H1 (cell line): ENCODE data around the gene KCNA1. TPM values are rescaled to one million over a fixed set of nuclear protein-coding genes. Genes with fewer than 3 reads are reported as not detected.
A peak's percentile ranks its signal among the peaks of the same experiment; 100 is the strongest.

ENCODE experiments used
- CTCF ChIA-PET: fragments of 300-600 bp; sonication (Branson Sonifier 250); formaldehyde crosslinking; loops from one replicate; lab custom pipeline; 2021; ENCODE audit not compliant: partially characterized antibody; lab: Charles Lee
- POLR2A ChIA-PET: fragments of 300-600 bp; sonication (Branson Sonifier 250); formaldehyde crosslinking; loops from one replicate; lab custom pipeline; 2021; ENCODE audit warnings: inconsistent platforms; ENCODE audit not compliant: partially characterized antibody; lab: Charles Lee
- DNase-seq, 2 experiments: peaks; one replicate each; pipeline versions ENCODE4 v3.0.0 to v3.0.0-alpha.2; 2010 to 2022; ENCODE audit warnings: low spot score in 2 of 2, low read depth in 1 of 2, mixed read lengths in 1 of 2
- FAIRE-seq: peaks from 2 replicates; lab custom pipeline; 2011; peaks lifted over from hg19 to GRCh38; lab: Jason Lieb, UNC
- H2AFZ ChIP-seq: 2 replicates; pipeline ENCODE4 v1.8.1; 2012; ENCODE audit warnings: low read length, inconsistent platforms
- H2AK5ac ChIP-seq: 2 replicates; pipeline ENCODE4 v1.6.1; 2013; ENCODE audit warnings: low read depth, low read length
- H2BK120ac ChIP-seq: replicated peaks from 2 replicates; pipeline ENCODE3; 2013; ENCODE audit warnings: low read depth, low read length, inconsistent platforms
- H2BK12ac ChIP-seq: 2 replicates; pipeline ENCODE4 v1.6.1; 2013; ENCODE audit warnings: low read depth, low read length
- H2BK15ac ChIP-seq: 2 replicates; pipeline ENCODE4 v1.6.1; 2013; ENCODE audit warnings: low read length
- H2BK20ac ChIP-seq: 2 replicates; pipeline ENCODE4 v1.6.1; 2013; ENCODE audit warnings: low read length
- H2BK5ac ChIP-seq: 2 replicates; pipeline ENCODE4 v1.6.1; 2013; ENCODE audit warnings: low read depth, low read length
- H3K14ac ChIP-seq: 2 replicates; pipeline ENCODE4 v1.6.1; 2013; ENCODE audit warnings: inconsistent platforms; ENCODE audit not compliant: insufficient read length
- H3K18ac ChIP-seq: 2 replicates; pipeline ENCODE4 v1.6.1; 2013; ENCODE audit warnings: low read length; ENCODE audit errors: extremely low read depth
- H3K23ac ChIP-seq: 2 replicates; pipeline ENCODE4 v1.6.1; 2013; ENCODE audit warnings: inconsistent platforms; ENCODE audit not compliant: insufficient read length
- H3K23me2 ChIP-seq: 2 replicates; pipeline ENCODE4 v1.6.1; 2013; ENCODE audit warnings: low read depth, low read length
- H3K27ac ChIP-seq: 2 replicates; pipeline ENCODE4 v1.6.1; 2011; ENCODE audit warnings: low read depth, low read length, inconsistent platforms
- H3K27me3 ChIP-seq, 4 experiments: replicated peaks in 1 of 4; 1 replicate in 1 of 4; 2 replicates in 3 of 4; pipeline versions ENCODE4 v1.6.1 to v1.8.1; 2011 to 2013; ENCODE audit warnings: low read length in 3 of 4, mild to moderate bottlenecking in 3 of 4, inconsistent platforms in 2 of 4, mixed read lengths in 2 of 4, moderate library complexity in 1 of 4; ENCODE audit not compliant: control insufficient read depth in 3 of 4, insufficient read depth in 3 of 4; ENCODE audit errors: extremely low read depth in 1 of 4
- H3K36me3 ChIP-seq, 4 experiments: 2 replicates each; pipeline versions ENCODE4 v1.6.1 to v1.8.1; 2011 to 2013; ENCODE audit warnings: mild to moderate bottlenecking in 4 of 4, low read length in 3 of 4, moderate library complexity in 2 of 4, control low read depth in 1 of 4, inconsistent platforms in 1 of 4; ENCODE audit not compliant: insufficient read depth in 4 of 4, control insufficient read depth in 2 of 4
- H3K4ac ChIP-seq: replicated peaks from 2 replicates; pipeline ENCODE3; 2013; ENCODE audit warnings: low read length, low read depth, mixed read lengths, inconsistent platforms; ENCODE audit not compliant: insufficient read length
- H3K4me1 ChIP-seq, 4 experiments: replicated peaks in 1 of 4; 1 replicate in 1 of 4; 2 replicates in 3 of 4; pipeline versions ENCODE4 v1.6.1 to v1.8.1; 2011 to 2013; ENCODE audit warnings: low read length in 3 of 4, inconsistent platforms in 2 of 4, mixed read lengths in 1 of 4; ENCODE audit not compliant: insufficient read depth in 4 of 4, control insufficient read depth in 3 of 4
- H3K4me2 ChIP-seq, 2 experiments: 2 replicates each; pipeline versions ENCODE4 v1.6.1 to v1.8.1; 2011 to 2013; ENCODE audit warnings: low read depth in 2 of 2, low read length in 2 of 2, control low read depth in 1 of 2, inconsistent platforms in 1 of 2, mild to moderate bottlenecking in 1 of 2; ENCODE audit not compliant: insufficient read depth in 1 of 2
- H3K4me3 ChIP-seq, 4 experiments: fragments of 200-600, 300-600 bp in 1 of 4; sonication (generic), shearing (Covaris generic), sonication (Bioruptor Twin) in 1 of 4; 2 replicates each; pipeline versions ENCODE4 v1.5.1 to v1.8.1; 2011 to 2016; ENCODE audit warnings: low read length in 4 of 4, low read depth in 3 of 4, control low read depth in 2 of 4, inconsistent platforms in 2 of 4, mild to moderate bottlenecking in 2 of 4, mixed read lengths in 1 of 4, moderate library complexity in 1 of 4; ENCODE audit not compliant: insufficient read depth in 2 of 4; ENCODE audit errors: extremely low read depth in 1 of 4
- H3K56ac ChIP-seq: replicated peaks from 2 replicates; pipeline ENCODE3; 2013; ENCODE audit warnings: low read depth, mild to moderate bottlenecking, mixed read lengths, low read length, inconsistent platforms; ENCODE audit not compliant: insufficient read length
- H3K79me1 ChIP-seq: 2 replicates; pipeline ENCODE4 v1.6.1; 2013; ENCODE audit warnings: low read depth, low read length, control low read depth
- H3K79me2 ChIP-seq, 2 experiments: 2 replicates each; pipeline versions ENCODE4 v1.6.1 to v1.8.1; 2012 to 2013; ENCODE audit warnings: low read length in 2 of 2, mild to moderate bottlenecking in 2 of 2, inconsistent platforms in 1 of 2; ENCODE audit not compliant: insufficient read depth in 2 of 2, control insufficient read depth in 1 of 2
- H3K9ac ChIP-seq, 4 experiments: replicated peaks in 1 of 4; 1 replicate in 1 of 4; 2 replicates in 3 of 4; pipeline versions ENCODE4 v1.6.1 to v1.8.1; 2011 to 2013; ENCODE audit warnings: low read depth in 3 of 4, low read length in 3 of 4, control low read depth in 2 of 4, mild to moderate bottlenecking in 2 of 4, moderate library complexity in 2 of 4, inconsistent platforms in 1 of 4; ENCODE audit errors: extremely low read depth in 1 of 4
- H3K9me3 ChIP-seq, 2 experiments: 2 replicates each; pipeline versions ENCODE4 v1.6.1 to v1.8.1; 2012 to 2013; ENCODE audit warnings: mild to moderate bottlenecking in 2 of 2, moderate library complexity in 2 of 2, control low read depth in 1 of 2, inconsistent platforms in 1 of 2, low read depth in 1 of 2, low read length in 1 of 2, mixed read lengths in 1 of 2; ENCODE audit not compliant: insufficient read depth in 2 of 2
- H4K20me1 ChIP-seq, 2 experiments: replicated peaks in 1 of 2; 2 replicates each; pipeline versions ENCODE3 to v1.8.1; 2011 to 2013; ENCODE audit warnings: inconsistent platforms in 2 of 2, low read length in 2 of 2, mild to moderate bottlenecking in 1 of 2; ENCODE audit not compliant: insufficient read depth in 2 of 2, control insufficient read depth in 1 of 2
- H4K5ac ChIP-seq: 2 replicates; pipeline ENCODE4 v1.6.1; 2013; ENCODE audit warnings: low read length, low read depth, mixed read lengths, inconsistent platforms; ENCODE audit not compliant: insufficient read length
- H4K8ac ChIP-seq: 2 replicates; pipeline ENCODE4 v1.8.0; 2013; ENCODE audit warnings: mild to moderate bottlenecking, moderate library complexity, low read length, inconsistent platforms; ENCODE audit not compliant: insufficient read depth; ENCODE audit errors: extremely low read depth
- H4K91ac ChIP-seq: replicated peaks from 2 replicates; pipeline ENCODE3; 2013; ENCODE audit warnings: low read length, mixed read lengths, inconsistent platforms; ENCODE audit not compliant: insufficient read length
- CREB1 ChIP-seq: IDR thresholded peaks from 2 replicates; pipeline ENCODE4 v1.6.1; 2012; ENCODE audit warnings: inconsistent platforms
- WGBS, 2 experiments: shearing (Covaris generic) in 1 of 2; methylation state at CpG; one replicate each; pipeline versions ENCODE4 v1.1.6 to v1.1.7; 2013 to 2015; ENCODE audit warnings: low lambda C conversion rate in 2 of 2, mixed read lengths in 2 of 2, inconsistent platforms in 1 of 2, low coverage in 1 of 2, missing lambda C conversion rate in 1 of 2; ENCODE audit not compliant: insufficient replicate concordance in 2 of 2, insufficient coverage in 1 of 2, insufficient read length in 1 of 2; ENCODE audit errors: extremely low coverage in 1 of 2, missing lambda C conversion rate in 1 of 2; 5-methylcytosine and 5-hydroxymethylcytosine counted together
- polyA plus RNA-seq, 7 experiments: library from polyadenylated mRNA; depleted of rRNA in 3 of 7; stranded (reverse) in 5 of 7; unstranded in 2 of 7; fragments of >200 nt in 5 of 7; fragments of 200-250 nt in 2 of 7; gene quantifications; 1 replicate in 5 of 7; 2 replicates in 1 of 7; 4 replicates in 1 of 7; pipeline versions ENCODE4 v1.2.1 to v1.2.3, GENCODE V29; 2011 to 2013; ENCODE audit warnings: missing spikeins in 2 of 7, mixed read lengths in 2 of 7
- total RNA-seq: library from RNA; stranded (reverse); fragmentation: NEBNext Ultra II Directional; extraction: Animal tissue kit (Norgen Biotek cat#: 25700); gene quantifications from 2 replicates; pipeline ENCODE4 v1.2.1, GENCODE V29; 2021
- TF ChIP-seq, protein P1 (sequence below): IDR thresholded peaks from 2 replicates; pipeline ENCODE4 v1.6.1; 2012; ENCODE audit warnings: inconsistent platforms
- TF ChIP-seq, protein P2 (sequence below), 3 experiments: IDR thresholded peaks; 1 replicate in 2 of 3; 2 replicates in 1 of 3; pipeline versions ENCODE4 v1.5.1 to v1.6.1; 2011; ENCODE audit warnings: low read length in 3 of 3, mild to moderate bottlenecking in 3 of 3, inconsistent platforms in 2 of 3, low read depth in 1 of 3, moderate library complexity in 1 of 3; ENCODE audit not compliant: insufficient read depth in 1 of 3; ENCODE audit errors: control extremely low read depth in 1 of 3
- TF ChIP-seq, protein P3 (sequence below): IDR thresholded peaks from 2 replicates; pipeline ENCODE4 v1.6.1; 2012; ENCODE audit warnings: inconsistent platforms

The KCNA1 gene
- total and polyA plus RNA-seq, 2 of the 8 experiments (the other 6 are each of a cell fraction or from before 2014, with no cell fraction given) = 0.23 to 0.30 TPM

DNA sequence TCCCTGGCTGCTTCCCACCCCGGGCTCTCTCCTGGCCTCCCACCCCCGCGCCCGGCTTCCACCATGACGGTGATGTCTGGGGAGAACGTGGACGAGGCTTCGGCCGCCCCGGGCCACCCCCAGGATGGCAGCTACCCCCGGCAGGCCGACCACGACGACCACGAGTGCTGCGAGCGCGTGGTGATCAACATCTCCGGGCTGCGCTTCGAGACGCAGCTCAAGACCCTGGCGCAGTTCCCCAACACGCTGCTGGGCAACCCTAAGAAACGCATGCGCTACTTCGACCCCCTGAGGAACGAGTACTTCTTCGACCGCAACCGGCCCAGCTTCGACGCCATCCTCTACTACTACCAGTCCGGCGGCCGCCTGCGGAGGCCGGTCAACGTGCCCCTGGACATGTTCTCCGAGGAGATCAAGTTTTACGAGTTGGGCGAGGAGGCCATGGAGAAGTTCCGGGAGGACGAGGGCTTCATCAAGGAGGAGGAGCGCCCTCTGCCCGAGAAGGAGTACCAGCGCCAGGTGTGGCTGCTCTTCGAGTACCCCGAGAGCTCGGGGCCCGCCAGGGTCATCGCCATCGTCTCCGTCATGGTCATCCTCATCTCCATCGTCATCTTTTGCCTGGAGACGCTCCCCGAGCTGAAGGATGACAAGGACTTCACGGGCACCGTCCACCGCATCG, 1.8 kb downstream of the KCNA1 start:
- no peak overlapping the region for H4K8ac ChIP-seq
- ChIA-PET POLR2A (no interaction called here), CTCF (interaction anchor here (0.5 to 12.1 kb wide), 12 partner anchors 10 to 94 kb away, joined by 3 to 162 read pairs (median 3); no protein-coding TSS in a partner anchor)
- peak overlapping the region; percentile 75; the same call in 1 of the 2 replicates for H2BK12ac ChIP-seq
- no peak overlapping the region for H3K9ac ChIP-seq
- H3K23ac ChIP-seq = no peak overlapping the region
- no peaks in the 10 kb centered on the region for H3K79me1 ChIP-seq
- no peak overlapping the region for H3K14ac ChIP-seq
- H3K27me3 ChIP-seq = peaks cover 33 to 56% (median 45%) of the 10 kb centered on the region in 4 experiments
- no peak overlapping the region for H3K18ac ChIP-seq
- H3K79me2 ChIP-seq = no peaks in the 10 kb centered on the region
- H4K91ac ChIP-seq = no peak overlapping the region
- no peaks in the 10 kb centered on the region; a peak in 1 of 8 replicates for H3K36me3 ChIP-seq
- H3K56ac ChIP-seq = no peak overlapping the region
- peak in 1 of 2 experiments; percentile 49 for DNase-seq
- H3K23me2 ChIP-seq = peaks cover 15% of the 10 kb centered on the region; the same call in 1 of the 2 replicates
- WGBS, 2 experiments = 90% methylated on average over 39 of the region's 61 CpGs; no CpG with 5 or more reads in 1 of the 2 experiments
- H4K5ac ChIP-seq = no peak overlapping the region
- H2BK120ac ChIP-seq = no peak overlapping the region
- no peak overlapping the region for H2BK20ac ChIP-seq
- H2BK5ac ChIP-seq = no peak overlapping the region
- H2AFZ ChIP-seq = no peak overlapping the region
- TF ChIP-seq, protein P1, sequence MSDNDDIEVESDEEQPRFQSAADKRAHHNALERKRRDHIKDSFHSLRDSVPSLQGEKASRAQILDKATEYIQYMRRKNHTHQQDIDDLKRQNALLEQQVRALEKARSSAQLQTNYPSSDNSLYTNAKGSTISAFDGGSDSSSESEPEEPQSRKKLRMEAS = 0 out of 2 replicates have a peak, but pooled peaks have one; percentile 13
- TF ChIP-seq, protein P2, sequence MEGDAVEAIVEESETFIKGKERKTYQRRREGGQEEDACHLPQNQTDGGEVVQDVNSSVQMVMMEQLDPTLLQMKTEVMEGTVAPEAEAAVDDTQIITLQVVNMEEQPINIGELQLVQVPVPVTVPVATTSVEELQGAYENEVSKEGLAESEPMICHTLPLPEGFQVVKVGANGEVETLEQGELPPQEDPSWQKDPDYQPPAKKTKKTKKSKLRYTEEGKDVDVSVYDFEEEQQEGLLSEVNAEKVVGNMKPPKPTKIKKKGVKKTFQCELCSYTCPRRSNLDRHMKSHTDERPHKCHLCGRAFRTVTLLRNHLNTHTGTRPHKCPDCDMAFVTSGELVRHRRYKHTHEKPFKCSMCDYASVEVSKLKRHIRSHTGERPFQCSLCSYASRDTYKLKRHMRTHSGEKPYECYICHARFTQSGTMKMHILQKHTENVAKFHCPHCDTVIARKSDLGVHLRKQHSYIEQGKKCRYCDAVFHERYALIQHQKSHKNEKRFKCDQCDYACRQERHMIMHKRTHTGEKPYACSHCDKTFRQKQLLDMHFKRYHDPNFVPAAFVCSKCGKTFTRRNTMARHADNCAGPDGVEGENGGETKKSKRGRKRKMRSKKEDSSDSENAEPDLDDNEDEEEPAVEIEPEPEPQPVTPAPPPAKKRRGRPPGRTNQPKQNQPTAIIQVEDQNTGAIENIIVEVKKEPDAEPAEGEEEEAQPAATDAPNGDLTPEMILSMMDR (IDR thresholded peaks at IDR 0.05; ENCODE audit: control extremely low read depth in 1 of 3, insufficient read depth in 1 of 3, low read depth in 1 of 3, low read length in 3 of 3) = peak in 1 of 3 experiments; percentile 10; a peak in 1 of 4 replicates
- TF ChIP-seq, protein P3, sequence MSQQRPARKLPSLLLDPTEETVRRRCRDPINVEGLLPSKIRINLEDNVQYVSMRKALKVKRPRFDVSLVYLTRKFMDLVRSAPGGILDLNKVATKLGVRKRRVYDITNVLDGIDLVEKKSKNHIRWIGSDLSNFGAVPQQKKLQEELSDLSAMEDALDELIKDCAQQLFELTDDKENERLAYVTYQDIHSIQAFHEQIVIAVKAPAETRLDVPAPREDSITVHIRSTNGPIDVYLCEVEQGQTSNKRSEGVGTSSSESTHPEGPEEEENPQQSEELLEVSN = peak; percentile 64
- TF ChIP-seq CREB1 = no peak
- peak overlapping the region; percentile 88 to 99; a peak in 3 of 4 replicates for H3K4me2 ChIP-seq
- H3K4me3 ChIP-seq = peak overlapping the region in 1 of 4 experiments; percentile 70; a peak in 2 of 8 replicates
- no peak overlapping the region for H3K4ac ChIP-seq
- peaks cover 0 to 2% of the 10 kb centered on the region in 2 experiments for H4K20me1 ChIP-seq
- H3K9me3 ChIP-seq = peaks cover 3 to 9% of the 10 kb centered on the region in 2 experiments; a peak in 2 of 4 replicates
- FAIRE-seq = no peak
- peaks cover 0 to 17% (median 10%) of the 10 kb centered on the region in 4 experiments; a peak in 6 of 7 replicates for H3K4me1 ChIP-seq
- H3K27ac ChIP-seq = no peak overlapping the region
- no peak overlapping the region for H2BK15ac ChIP-seq
- no peak overlapping the region for H2AK5ac ChIP-seq
